GM12878 (cell line): Measurements from ENCODE around the gene EYA4.

ENCODE experiments used
- CHD2 ChIP-seq: IDR thresholded peaks from 2 replicates; pipeline ENCODE4 v1.6.1; 2011; ENCODE audit warnings: low read depth, low read length, improper control_type of control experiment, borderline replicate concordance
- CTCF ChIP-seq, 3 experiments: IDR thresholded peaks in 2 of 3; conservative IDR thresholded peaks in 1 of 3; 2 replicates each; pipeline ENCODE4 v1.5.1; 2011; ENCODE audit warnings: low read depth in 3 of 3, low read length in 3 of 3, mild to moderate bottlenecking in 3 of 3, control low read depth in 2 of 3, moderate library complexity in 2 of 3, inconsistent platforms in 1 of 3, mixed read lengths in 1 of 3; ENCODE audit not compliant: control insufficient read depth in 2 of 3, insufficient read depth in 1 of 3; ENCODE audit errors: extremely low read depth in 1 of 3
- DPF2 ChIP-seq: fragments of 450-650 bp; IDR thresholded peaks from 2 replicates; pipeline ENCODE4 v1.6.1; 2017; ENCODE audit warnings: mild to moderate bottlenecking
- EZH2 ChIP-seq: IDR thresholded peaks from 2 replicates; pipeline ENCODE4 v1.6.1; 2012; ENCODE audit warnings: low read depth, mild to moderate bottlenecking, control low read depth, inconsistent platforms, low read length, borderline replicate concordance; ENCODE audit not compliant: control insufficient read depth
- MAX ChIP-seq: IDR thresholded peaks from 2 replicates; pipeline ENCODE4 v1.6.1; 2012; ENCODE audit warnings: low read depth, low read length, improper control_type of control experiment
- NFYA ChIP-seq: IDR thresholded peaks from 2 replicates; pipeline ENCODE4 v1.6.1; 2011; ENCODE audit warnings: low read depth, mild to moderate bottlenecking, low read length, improper control_type of control experiment, borderline replicate concordance
- NRF1 ChIP-seq: conservative IDR thresholded peaks from 2 replicates; pipeline ENCODE4 v1.6.1; 2011; ENCODE audit warnings: mild to moderate bottlenecking, low read depth, low read length, improper control_type of control experiment
- PBX3 ChIP-seq: IDR thresholded peaks from 2 replicates; pipeline ENCODE4 v1.6.1; 2011; ENCODE audit warnings: mild to moderate bottlenecking, low read depth, low read length, moderate library complexity; ENCODE audit not compliant: insufficient replicate concordance
- POLR2AphosphoS5 ChIP-seq: IDR thresholded peaks from 2 replicates; pipeline ENCODE4 v1.6.1; 2011; ENCODE audit warnings: mild to moderate bottlenecking, low read length, inconsistent platforms
- SIX5 ChIP-seq: IDR thresholded peaks from 2 replicates; pipeline ENCODE4 v1.6.1; 2011; ENCODE audit warnings: mild to moderate bottlenecking, low read depth, low read length, moderate library complexity; ENCODE audit not compliant: severe bottlenecking
- TAF1 ChIP-seq: IDR thresholded peaks from 2 replicates; pipeline ENCODE4 v1.6.1; 2011; ENCODE audit warnings: mild to moderate bottlenecking, low read depth, low read length, borderline replicate concordance
- ZBTB11 ChIP-seq: fragments of 450-650 bp; formaldehyde crosslinking; IDR thresholded peaks from 2 replicates; pipeline ENCODE4 v1.5.0; 2022; ENCODE audit warnings: mild to moderate bottlenecking, missing genetic modification characterization
- ZNF622 ChIP-seq: fragments of 450-650 bp; IDR thresholded peaks from 2 replicates; pipeline ENCODE4 v1.6.1; 2017; ENCODE audit warnings: mild to moderate bottlenecking, inconsistent platforms

- TF ChIP-seq CHD2 (no peak), CTCF (IDR thresholded peaks at IDR 0.05 in 2 of 3, conservative IDR thresholded peaks at IDR 0.05 in 1 of 3; ENCODE audit: control insufficient read depth in 2 of 3, extremely low read depth in 1 of 3, insufficient read depth in 1 of 3, low read depth in 3 of 3, low read length in 3 of 3) (no peak), NFYA (no peak), EZH2 (no peak), ZBTB11 (no peak), SIX5 (no peak), DPF2 (no peak), TAF1 (no peak), MAX (no peak), PBX3 (no peak), NRF1 (no peak), POLR2AphosphoS5 (no peak), ZNF622 (no peak)
These were observed 32.9 kb upstream of the EYA4 start for GRCh38 chr6:133208183-133208755.
